ENCODE measurements around the gene POU2F1.

DNA sequence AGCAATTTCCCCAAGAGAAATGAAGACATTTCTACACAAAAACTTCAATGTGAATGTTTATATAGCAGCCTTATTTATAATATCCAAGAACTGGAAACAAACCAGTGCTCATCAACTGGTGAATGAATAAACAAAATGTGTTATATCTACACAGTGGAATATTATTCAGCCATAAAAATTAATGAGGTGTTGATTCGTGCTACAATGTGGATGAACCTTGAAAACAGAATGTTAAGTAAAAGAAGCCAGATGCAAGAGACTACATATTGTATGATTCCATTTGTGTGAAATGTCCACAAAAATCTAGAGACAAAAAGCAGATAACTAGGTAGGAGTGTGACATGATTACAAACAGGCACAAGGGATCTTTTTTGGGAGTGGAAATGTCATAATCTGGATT is 187.7 kb downstream of the POU2F1 start:
- no peak for TF ChIP-seq FOXA1 (IDR thresholded peaks at IDR 0.05)
- TF ChIP-seq, protein P1, sequence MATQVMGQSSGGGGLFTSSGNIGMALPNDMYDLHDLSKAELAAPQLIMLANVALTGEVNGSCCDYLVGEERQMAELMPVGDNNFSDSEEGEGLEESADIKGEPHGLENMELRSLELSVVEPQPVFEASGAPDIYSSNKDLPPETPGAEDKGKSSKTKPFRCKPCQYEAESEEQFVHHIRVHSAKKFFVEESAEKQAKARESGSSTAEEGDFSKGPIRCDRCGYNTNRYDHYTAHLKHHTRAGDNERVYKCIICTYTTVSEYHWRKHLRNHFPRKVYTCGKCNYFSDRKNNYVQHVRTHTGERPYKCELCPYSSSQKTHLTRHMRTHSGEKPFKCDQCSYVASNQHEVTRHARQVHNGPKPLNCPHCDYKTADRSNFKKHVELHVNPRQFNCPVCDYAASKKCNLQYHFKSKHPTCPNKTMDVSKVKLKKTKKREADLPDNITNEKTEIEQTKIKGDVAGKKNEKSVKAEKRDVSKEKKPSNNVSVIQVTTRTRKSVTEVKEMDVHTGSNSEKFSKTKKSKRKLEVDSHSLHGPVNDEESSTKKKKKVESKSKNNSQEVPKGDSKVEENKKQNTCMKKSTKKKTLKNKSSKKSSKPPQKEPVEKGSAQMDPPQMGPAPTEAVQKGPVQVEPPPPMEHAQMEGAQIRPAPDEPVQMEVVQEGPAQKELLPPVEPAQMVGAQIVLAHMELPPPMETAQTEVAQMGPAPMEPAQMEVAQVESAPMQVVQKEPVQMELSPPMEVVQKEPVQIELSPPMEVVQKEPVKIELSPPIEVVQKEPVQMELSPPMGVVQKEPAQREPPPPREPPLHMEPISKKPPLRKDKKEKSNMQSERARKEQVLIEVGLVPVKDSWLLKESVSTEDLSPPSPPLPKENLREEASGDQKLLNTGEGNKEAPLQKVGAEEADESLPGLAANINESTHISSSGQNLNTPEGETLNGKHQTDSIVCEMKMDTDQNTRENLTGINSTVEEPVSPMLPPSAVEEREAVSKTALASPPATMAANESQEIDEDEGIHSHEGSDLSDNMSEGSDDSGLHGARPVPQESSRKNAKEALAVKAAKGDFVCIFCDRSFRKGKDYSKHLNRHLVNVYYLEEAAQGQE (IDR thresholded peaks at IDR 0.05) = no peak
- TF ChIP-seq, protein P2, sequence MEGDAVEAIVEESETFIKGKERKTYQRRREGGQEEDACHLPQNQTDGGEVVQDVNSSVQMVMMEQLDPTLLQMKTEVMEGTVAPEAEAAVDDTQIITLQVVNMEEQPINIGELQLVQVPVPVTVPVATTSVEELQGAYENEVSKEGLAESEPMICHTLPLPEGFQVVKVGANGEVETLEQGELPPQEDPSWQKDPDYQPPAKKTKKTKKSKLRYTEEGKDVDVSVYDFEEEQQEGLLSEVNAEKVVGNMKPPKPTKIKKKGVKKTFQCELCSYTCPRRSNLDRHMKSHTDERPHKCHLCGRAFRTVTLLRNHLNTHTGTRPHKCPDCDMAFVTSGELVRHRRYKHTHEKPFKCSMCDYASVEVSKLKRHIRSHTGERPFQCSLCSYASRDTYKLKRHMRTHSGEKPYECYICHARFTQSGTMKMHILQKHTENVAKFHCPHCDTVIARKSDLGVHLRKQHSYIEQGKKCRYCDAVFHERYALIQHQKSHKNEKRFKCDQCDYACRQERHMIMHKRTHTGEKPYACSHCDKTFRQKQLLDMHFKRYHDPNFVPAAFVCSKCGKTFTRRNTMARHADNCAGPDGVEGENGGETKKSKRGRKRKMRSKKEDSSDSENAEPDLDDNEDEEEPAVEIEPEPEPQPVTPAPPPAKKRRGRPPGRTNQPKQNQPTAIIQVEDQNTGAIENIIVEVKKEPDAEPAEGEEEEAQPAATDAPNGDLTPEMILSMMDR (IDR thresholded peaks at IDR 0.05; ENCODE audit: low read depth, low read length, missing input control) = no peak
